Measurements from ENCODE around the gene SLC44A1.

Gene SLC44A1

GRCh38 chr9:105244003-105244733 is at the start of gene SLC44A1:
SLC44A1 (plus strand) TSS chr9:105244651; CDS start chr9:105244869, 218 bp downstream.
- no peaks in the 10 kb centered on the region for H3K27me3 ChIP-seq (replicated peaks; ENCODE audit: control insufficient read depth, insufficient read depth, low read length)
- peak; percentile 99 for DNase-seq (ENCODE audit: low read depth)
- H3K4me3 ChIP-seq (ENCODE audit: low read length), result peak within 1 kb of the TSS; percentile 92
- no peaks in the 10 kb centered on the region for H3K36me3 ChIP-seq (ENCODE audit: control insufficient read depth, insufficient read depth, low read length, severe bottlenecking)
- H3K9me3 ChIP-seq (ENCODE audit: control insufficient read depth, low read length), result no peaks in the 10 kb centered on the region
- peaks cover 63% of the 10 kb centered on the region for H3K4me1 ChIP-seq (ENCODE audit: control insufficient read depth, insufficient read depth, low read length)
- H3K9ac ChIP-seq (ENCODE audit: low read length), result peak within 1 kb of the TSS; percentile 86

- no peak for DNase-seq (ENCODE audit: low read depth)
- Histone ChIP-seq H3K27me3 (replicated peaks; ENCODE audit: control insufficient read depth, insufficient read depth, low read length) (no peaks in the 10 kb centered on the region), H3K9ac (ENCODE audit: low read length) (no peak overlapping the region), H3K4me1 (ENCODE audit: control insufficient read depth, insufficient read depth, low read length) (peaks cover 34% of the 10 kb centered on the region), H3K9me3 (ENCODE audit: control insufficient read depth, low read length) (no peaks in the 10 kb centered on the region), H3K4me3 (ENCODE audit: low read length) (no peak overlapping the region), H3K36me3 (ENCODE audit: control insufficient read depth, insufficient read depth, low read length, severe bottlenecking) (no peaks in the 10 kb centered on the region)
Observed at GRCh38 chr9:105195259-105195658, 49.2 kb upstream of the SLC44A1 start.

GRCh38 chr9:105198023-105198422 is 46.4 kb upstream of the SLC44A1 start:
- H3K9ac ChIP-seq (ENCODE audit: low read length), result no peak overlapping the region
- peaks cover 15% of the 10 kb centered on the region for H3K4me1 ChIP-seq (ENCODE audit: control insufficient read depth, insufficient read depth, low read length)
- no peak for DNase-seq (ENCODE audit: low read depth)
- no peaks in the 10 kb centered on the region for H3K36me3 ChIP-seq (ENCODE audit: control insufficient read depth, insufficient read depth, low read length, severe bottlenecking)
- no peaks in the 10 kb centered on the region for H3K9me3 ChIP-seq (ENCODE audit: control insufficient read depth, low read length)
- no peak overlapping the region for H3K4me3 ChIP-seq (ENCODE audit: low read length)
- no peaks in the 10 kb centered on the region for H3K27me3 ChIP-seq (replicated peaks; ENCODE audit: control insufficient read depth, insufficient read depth, low read length)

GRCh38 chr9:105198865-105199264 is 45.6 kb upstream of the SLC44A1 start:
- H3K27me3 ChIP-seq (replicated peaks; ENCODE audit: control insufficient read depth, insufficient read depth, low read length), result no peaks in the 10 kb centered on the region
- peaks cover 15% of the 10 kb centered on the region for H3K4me1 ChIP-seq (ENCODE audit: control insufficient read depth, insufficient read depth, low read length)
- no peak overlapping the region for H3K4me3 ChIP-seq (ENCODE audit: low read length)
- H3K36me3 ChIP-seq (ENCODE audit: control insufficient read depth, insufficient read depth, low read length, severe bottlenecking), result no peaks in the 10 kb centered on the region
- no peak for DNase-seq (ENCODE audit: low read depth)
- no peak overlapping the region for H3K9ac ChIP-seq (ENCODE audit: low read length)
- H3K9me3 ChIP-seq (ENCODE audit: control insufficient read depth, low read length), result no peaks in the 10 kb centered on the region

DNA sequence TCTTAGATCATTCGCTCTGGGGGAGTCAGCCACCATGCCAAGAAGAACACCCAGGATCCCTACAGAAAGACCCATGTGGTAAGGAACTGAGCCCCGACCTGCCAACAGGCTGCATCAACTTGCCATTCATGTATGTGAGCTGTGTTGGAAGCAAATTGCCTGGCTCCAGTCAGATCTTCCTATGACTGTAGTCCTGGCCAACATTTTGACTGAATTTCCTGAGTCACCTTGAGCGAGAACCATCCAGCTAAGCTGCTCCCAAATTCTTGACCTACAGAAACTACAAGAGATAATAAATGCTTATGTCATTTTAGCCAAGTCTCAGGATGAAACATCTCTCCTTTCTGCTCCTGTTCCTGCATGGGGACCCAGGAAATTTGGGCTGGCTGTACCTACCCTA is 40.0 kb upstream of the SLC44A1 start:
- no peaks in the 10 kb centered on the region for H3K36me3 ChIP-seq (ENCODE audit: control insufficient read depth, insufficient read depth, low read length, severe bottlenecking)
- no peaks in the 10 kb centered on the region for H3K9me3 ChIP-seq (ENCODE audit: control insufficient read depth, low read length)
- H3K27me3 ChIP-seq (replicated peaks; ENCODE audit: control insufficient read depth, insufficient read depth, low read length), result no peaks in the 10 kb centered on the region
- no peak overlapping the region for H3K4me3 ChIP-seq (ENCODE audit: low read length)
- H3K9ac ChIP-seq (ENCODE audit: low read length), result no peak overlapping the region
- peaks cover 35% of the 10 kb centered on the region for H3K4me1 ChIP-seq (ENCODE audit: control insufficient read depth, insufficient read depth, low read length)
- no peak for DNase-seq (ENCODE audit: low read depth)

GRCh38 chr9:105205787-105206495 is 38.5 kb upstream of the SLC44A1 start:
- no peaks in the 10 kb centered on the region for H3K27me3 ChIP-seq (replicated peaks; ENCODE audit: control insufficient read depth, insufficient read depth, low read length)
- peak overlapping the region; percentile 82 for H3K9ac ChIP-seq (ENCODE audit: low read length)
- peaks cover 35% of the 10 kb centered on the region for H3K4me1 ChIP-seq (ENCODE audit: control insufficient read depth, insufficient read depth, low read length)
- H3K36me3 ChIP-seq (ENCODE audit: control insufficient read depth, insufficient read depth, low read length, severe bottlenecking), result no peaks in the 10 kb centered on the region
- no peaks in the 10 kb centered on the region for H3K9me3 ChIP-seq (ENCODE audit: control insufficient read depth, low read length)
- H3K4me3 ChIP-seq (ENCODE audit: low read length), result peak overlapping the region; percentile 61
- DNase-seq (ENCODE audit: low read depth), result peak; percentile 94

DNA sequence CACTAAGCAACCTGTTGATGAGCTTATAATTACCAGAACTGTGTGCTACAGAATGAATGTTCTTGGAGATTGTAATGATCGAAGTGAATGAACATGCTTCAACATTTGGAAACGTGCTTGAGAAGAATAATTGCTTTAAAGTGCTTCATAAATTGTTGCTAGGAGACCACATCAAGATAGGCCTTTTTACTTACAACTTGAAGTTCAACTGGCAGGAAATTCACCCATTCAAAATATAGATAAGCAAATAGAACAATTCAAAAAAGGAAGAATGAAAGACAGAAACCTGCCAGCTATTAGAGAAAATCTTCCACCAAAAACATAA is 38.0 kb upstream of the SLC44A1 start:
- H3K36me3 ChIP-seq (ENCODE audit: control insufficient read depth, insufficient read depth, low read length, severe bottlenecking), result no peaks in the 10 kb centered on the region
- peaks cover 35% of the 10 kb centered on the region for H3K4me1 ChIP-seq (ENCODE audit: control insufficient read depth, insufficient read depth, low read length)
- H3K9me3 ChIP-seq (ENCODE audit: control insufficient read depth, low read length), result no peaks in the 10 kb centered on the region
- DNase-seq (ENCODE audit: low read depth), result peak; percentile 16
- H3K27me3 ChIP-seq (replicated peaks; ENCODE audit: control insufficient read depth, insufficient read depth, low read length), result no peaks in the 10 kb centered on the region
- H3K4me3 ChIP-seq (ENCODE audit: low read length), result peak overlapping the region; percentile 61
- peak overlapping the region; percentile 82 for H3K9ac ChIP-seq (ENCODE audit: low read length)

DNA sequence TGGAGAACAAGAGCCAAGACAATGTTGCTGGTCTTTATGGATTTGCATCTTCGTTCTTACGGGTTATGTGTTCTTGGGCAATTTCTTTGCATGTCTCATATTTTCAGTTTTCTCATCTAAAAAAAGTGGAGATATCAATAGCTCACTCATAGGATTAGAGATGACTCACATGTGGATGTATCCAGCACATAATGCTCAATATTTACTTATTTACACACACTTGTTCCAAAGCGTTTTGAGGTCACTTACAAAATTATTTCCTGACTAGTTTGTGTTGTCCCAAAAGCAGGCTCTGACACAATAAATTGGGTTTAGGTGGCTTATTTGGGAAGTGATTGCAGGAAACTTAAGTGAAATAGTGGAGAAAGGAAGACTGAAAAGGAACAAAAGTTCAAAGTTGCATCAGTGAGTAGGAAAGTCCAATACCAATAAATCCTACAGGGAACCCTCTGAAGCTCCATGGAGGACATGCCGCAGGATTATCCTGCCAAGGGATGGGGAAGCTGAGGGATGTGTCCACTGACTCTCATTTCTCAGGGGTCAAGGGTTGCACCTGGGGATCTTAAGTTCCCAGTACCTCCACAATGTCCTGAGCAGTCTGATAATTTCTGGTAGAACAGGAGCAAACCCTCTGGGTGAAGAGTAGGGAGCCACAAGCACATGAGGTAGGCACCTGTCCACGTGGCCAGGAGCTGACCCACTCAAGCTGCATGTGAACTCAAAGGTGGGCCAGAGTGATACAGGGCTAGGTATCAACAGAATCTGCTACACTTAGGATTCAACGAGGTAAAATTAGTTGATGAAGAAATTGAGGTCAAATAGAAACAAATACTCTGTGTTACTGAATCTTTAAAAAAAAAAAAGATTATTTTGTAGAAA is 37.4 kb upstream of the SLC44A1 start:
- H3K9ac ChIP-seq (ENCODE audit: low read length), result peak overlapping the region; percentile 82
- H3K36me3 ChIP-seq (ENCODE audit: control insufficient read depth, insufficient read depth, low read length, severe bottlenecking), result no peaks in the 10 kb centered on the region
- peak overlapping the region; percentile 61 for H3K4me3 ChIP-seq (ENCODE audit: low read length)
- no peaks in the 10 kb centered on the region for H3K27me3 ChIP-seq (replicated peaks; ENCODE audit: control insufficient read depth, insufficient read depth, low read length)
- H3K9me3 ChIP-seq (ENCODE audit: control insufficient read depth, low read length), result no peaks in the 10 kb centered on the region
- peaks cover 35% of the 10 kb centered on the region for H3K4me1 ChIP-seq (ENCODE audit: control insufficient read depth, insufficient read depth, low read length)
- DNase-seq (ENCODE audit: low read depth), result peak; percentile 49

DNA sequence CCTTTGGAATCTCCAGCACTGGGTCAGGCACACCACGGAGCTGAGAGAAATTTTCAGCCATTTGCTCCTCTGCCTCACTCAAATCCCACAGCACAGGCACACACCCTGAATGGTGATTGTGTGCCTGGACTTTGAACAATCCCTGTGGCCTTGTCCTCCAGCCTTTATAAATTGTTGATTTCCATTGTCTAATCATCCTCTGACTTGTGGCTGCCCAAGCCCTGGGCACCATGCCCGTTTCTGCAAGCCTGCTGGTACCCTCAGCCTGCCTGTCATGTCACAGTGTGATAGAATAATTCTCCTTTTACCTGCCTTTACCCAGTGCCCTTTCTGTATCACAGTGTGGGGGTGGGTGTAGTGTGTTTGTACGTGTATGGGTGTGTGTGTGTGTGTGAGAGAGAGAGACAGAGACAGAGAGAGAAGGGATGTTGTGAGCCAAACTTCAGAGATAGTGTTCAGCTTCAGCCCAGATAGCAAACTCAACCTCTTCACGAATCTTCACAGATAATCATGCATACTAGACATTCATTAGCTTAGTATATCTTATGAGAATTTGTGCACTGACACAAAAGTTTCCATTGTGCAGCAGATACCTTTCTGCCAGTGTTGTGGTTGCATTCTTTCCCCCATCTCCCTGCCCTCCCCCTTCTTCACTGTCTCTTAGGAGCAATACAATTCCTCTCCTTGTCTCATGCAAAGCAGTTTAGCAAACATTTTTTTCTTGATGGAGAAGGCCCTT is 27.8 kb upstream of the SLC44A1 start:
- Histone ChIP-seq H3K9me3 (ENCODE audit: control insufficient read depth, low read length) (no peaks in the 10 kb centered on the region), H3K4me3 (ENCODE audit: low read length) (no peak overlapping the region), H3K9ac (ENCODE audit: low read length) (peak overlapping the region; percentile 52), H3K27me3 (replicated peaks; ENCODE audit: control insufficient read depth, insufficient read depth, low read length) (no peaks in the 10 kb centered on the region), H3K36me3 (ENCODE audit: control insufficient read depth, insufficient read depth, low read length, severe bottlenecking) (no peaks in the 10 kb centered on the region), H3K4me1 (ENCODE audit: control insufficient read depth, insufficient read depth, low read length) (peaks cover 34% of the 10 kb centered on the region)
- no peak for DNase-seq (ENCODE audit: low read depth)

GRCh38 chr9:105218673-105219072 is 25.8 kb upstream of the SLC44A1 start:
- no peak for DNase-seq (ENCODE audit: low read depth)
- Histone ChIP-seq H3K27me3 (replicated peaks; ENCODE audit: control insufficient read depth, insufficient read depth, low read length) (no peaks in the 10 kb centered on the region), H3K9me3 (ENCODE audit: control insufficient read depth, low read length) (peaks cover 20% of the 10 kb centered on the region), H3K4me1 (ENCODE audit: control insufficient read depth, insufficient read depth, low read length) (peaks cover 34% of the 10 kb centered on the region), H3K9ac (ENCODE audit: low read length) (peak overlapping the region; percentile 4), H3K4me3 (ENCODE audit: low read length) (no peak overlapping the region), H3K36me3 (ENCODE audit: control insufficient read depth, insufficient read depth, low read length, severe bottlenecking) (no peaks in the 10 kb centered on the region)

Measured in adipocyte (in vitro differentiated cells).